Measurements from ENCODE around the gene FAM13A.

GRCh38 chr4:88788895-88789294 is 268.1 kb downstream of the FAM13A start:
- TF ChIP-seq CTCF (IDR thresholded peaks at IDR 0.05) (no peak), POLR2A (IDR thresholded peaks at IDR 0.05) (no peak)

Measured in prostate gland (tissue), 2 donors.